Measurements from ENCODE around the gene DOCK6.
A peak's percentile ranks its signal among the peaks of the same experiment; 100 is the strongest.

DOCK6 gene

GRCh38 chr19:11274533-11275086 lies 12.3 kb upstream of the DOCK6 start:
- DNase-seq, result no peak

- DNase-seq, result no peak
These were observed 11.7 kb upstream of the DOCK6 start for GRCh38 chr19:11273989-11274388.

DNA sequence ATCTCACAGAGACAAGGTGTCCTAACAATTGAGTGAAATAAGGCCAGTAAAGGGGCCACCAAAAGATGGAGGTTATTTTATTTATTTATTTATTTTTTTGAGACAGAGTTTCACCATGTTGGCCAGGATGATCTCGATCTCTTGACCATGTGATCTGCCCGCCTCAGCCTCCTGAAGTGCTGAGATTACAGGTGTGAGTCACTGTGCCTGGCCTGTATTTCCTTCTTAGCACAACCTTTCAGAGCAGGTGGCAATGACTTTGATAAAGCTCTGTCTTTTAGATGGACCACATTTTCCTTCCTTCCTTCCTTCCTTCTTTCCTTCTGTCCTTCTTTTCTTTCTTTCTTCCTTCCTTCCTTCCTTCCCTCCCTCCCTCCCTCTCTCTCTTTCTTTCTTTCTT lies 11.0 kb upstream of the DOCK6 start:
- DNase-seq, result no peak

DNA sequence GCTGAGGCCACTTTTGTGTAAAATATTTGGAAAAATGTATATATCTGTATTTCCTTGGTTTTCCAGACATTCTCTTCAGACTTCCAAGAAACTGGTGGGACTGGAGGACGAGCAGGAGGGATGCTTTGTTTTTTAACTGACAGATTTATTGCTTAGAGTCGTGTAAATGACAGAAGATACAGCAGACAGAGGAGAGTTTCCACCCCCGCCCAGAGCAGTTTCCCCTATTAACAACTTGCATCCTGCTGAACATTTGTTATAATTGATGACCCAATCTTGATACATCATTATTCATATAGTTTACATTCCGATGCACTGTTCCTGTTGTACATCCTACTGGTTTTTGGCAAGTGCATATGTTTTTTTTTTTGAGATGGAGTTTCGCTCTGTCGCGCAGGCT lies 7.1 kb upstream of the DOCK6 start:
- DNase-seq, result no peak

GRCh38 chr19:11268783-11269267 lies 6.5 kb upstream of the DOCK6 start:
- DNase-seq, result no peak

DNA sequence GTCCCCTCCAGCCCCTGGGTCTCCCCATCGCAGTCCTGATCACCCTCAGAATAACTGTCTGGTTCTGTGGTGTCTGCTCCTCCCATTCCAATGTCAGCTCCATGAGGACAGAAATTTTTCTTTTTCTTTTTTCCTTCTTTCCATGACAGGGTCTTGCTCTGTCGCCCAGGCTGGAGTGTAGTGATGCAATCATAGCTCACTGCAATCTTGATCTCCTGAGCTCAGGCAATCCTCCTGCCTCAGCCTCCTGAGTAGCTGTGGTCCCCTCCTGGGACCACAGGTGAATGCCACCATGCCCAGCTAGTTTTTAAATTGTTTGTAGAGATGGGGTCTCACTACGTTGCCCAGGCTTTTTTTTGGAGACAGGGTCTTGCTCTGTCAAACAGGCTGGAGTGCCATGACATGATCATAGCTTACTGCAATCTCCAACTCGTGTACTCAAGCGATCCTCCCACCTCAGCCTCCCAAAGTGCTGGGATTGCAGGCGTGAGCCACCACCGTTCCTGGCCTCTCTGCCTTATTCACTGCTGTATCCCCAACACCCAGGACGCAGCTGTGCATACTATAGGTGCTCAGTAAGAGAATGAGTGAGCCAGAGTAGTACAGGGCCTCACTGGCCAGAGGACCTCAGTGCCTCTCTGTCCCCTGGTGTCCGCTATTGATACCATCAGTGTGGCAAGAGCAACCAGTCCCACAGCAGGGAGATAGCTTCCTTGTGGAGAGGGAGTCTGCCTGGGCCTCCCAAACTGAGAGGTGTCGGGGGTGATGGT lies 5.2 kb upstream of the DOCK6 start:
- DNase-seq, result no peak

DNA sequence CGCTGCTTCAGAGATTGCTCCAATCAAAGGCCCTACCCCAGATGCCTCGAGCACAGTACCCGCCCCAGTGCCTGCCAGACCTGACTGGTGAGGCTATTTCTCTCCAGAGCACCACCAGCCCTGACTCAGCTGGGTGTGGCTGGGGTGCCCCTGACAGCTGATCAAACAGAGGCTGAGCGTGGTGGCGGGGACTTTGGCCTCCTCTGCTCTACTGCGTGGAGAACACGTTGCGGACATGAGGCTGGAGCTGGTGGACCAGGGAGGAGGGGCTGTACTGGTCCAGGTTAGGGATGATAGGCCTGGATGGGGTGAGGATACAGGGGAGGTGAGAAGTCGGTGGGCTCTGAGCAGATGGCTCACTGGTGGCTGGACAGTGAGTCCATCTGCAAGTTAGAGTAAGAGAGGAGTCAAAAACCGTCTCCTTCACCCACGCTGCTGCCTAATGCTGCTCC lies 3.5 kb upstream of the DOCK6 start:
- DNase-seq, result peak; percentile 50

DNA sequence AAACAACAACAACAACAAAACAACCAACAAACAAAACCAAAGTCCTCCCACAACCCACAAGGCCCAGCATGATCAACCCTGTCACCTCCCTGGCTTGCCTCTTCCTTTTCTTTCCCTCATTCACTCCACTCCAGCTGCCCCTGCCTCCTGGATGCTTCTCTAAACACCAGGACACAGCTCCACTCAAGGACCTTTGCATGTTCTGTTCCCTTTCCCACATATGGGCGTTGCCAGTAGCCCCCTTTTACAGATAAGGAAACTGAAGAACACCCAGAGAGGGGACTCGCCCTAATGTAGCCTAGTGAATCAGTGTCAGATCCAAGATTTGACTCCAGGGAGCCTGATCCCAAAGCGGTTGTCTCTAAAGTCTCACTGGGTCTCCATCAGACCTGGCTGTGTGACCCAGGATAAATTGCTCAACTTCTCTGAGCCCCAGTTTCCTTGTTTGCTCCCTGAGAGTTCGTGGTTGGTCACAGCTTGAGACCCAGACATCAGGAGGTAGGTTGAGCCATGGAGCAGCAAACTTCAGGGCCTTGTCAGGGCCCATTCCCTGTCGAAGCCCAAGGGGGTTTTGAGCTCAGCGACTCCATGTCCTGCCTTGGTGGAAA lies 3.0 kb upstream of the DOCK6 start:
- no peak for DNase-seq

GRCh38 chr19:11264452-11265176 lies 2.3 kb upstream of the DOCK6 start:
- no peak for DNase-seq

- DNase-seq, result no peak
These were observed 1.4 kb upstream of the DOCK6 start for GRCh38 chr19:11263726-11264125.

GRCh38 chr19:11261431-11261970 lies 823 bp downstream of the DOCK6 start:
- no peak for DNase-seq

- no peak for DNase-seq
These were observed 1.3 kb downstream of the DOCK6 start for GRCh38 chr19:11260996-11261395.

DNA sequence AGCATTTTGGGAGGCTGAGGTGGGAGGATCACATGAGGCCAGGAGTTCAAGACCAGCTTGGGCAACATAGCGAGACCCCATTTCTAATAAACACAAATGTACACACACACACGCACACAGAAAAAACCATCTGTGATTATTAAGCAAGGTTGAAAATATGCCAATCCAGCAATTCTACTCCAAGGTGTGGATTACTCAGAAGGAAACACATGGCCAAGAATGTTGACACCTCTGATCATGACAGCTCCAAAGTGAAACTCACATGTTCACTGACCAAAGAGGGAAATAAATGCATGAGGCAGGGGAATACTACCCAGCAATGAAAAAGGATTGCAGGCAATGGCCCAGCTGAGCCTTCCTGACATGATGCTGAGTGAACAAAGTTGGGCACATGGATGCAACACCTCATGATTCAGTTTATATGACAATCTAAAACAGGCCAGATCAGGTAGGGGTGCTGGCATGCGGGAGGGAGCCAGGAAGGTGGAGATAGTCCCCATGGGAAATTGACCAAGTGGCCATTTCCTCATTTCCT lies 4.4 kb downstream of the DOCK6 start:
- no peak for DNase-seq

- no peak for DNase-seq
These were observed 6.1 kb downstream of the DOCK6 start for GRCh38 chr19:11256189-11256588.

DNA sequence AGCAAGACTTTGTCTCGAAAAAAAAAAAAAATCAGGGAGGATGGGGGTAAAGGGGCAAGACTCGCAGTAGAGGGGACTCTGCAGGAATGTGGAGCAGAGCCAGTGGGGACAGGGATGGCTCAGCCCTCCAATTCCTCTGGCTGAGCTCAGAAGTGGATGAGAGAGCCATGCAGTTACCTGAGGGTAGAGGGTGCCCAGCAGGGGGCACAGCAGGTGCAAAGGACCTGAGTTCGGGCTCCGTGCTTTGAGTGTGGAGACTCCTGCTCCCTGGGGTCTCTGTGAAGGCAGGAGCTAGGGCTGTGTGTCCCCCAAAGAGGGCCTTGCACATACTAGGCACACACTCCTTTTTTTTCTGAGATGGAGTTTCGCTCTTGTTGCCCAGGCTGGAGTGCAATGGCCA lies 7.7 kb downstream of the DOCK6 start:
- DNase-seq, result no peak

DNA sequence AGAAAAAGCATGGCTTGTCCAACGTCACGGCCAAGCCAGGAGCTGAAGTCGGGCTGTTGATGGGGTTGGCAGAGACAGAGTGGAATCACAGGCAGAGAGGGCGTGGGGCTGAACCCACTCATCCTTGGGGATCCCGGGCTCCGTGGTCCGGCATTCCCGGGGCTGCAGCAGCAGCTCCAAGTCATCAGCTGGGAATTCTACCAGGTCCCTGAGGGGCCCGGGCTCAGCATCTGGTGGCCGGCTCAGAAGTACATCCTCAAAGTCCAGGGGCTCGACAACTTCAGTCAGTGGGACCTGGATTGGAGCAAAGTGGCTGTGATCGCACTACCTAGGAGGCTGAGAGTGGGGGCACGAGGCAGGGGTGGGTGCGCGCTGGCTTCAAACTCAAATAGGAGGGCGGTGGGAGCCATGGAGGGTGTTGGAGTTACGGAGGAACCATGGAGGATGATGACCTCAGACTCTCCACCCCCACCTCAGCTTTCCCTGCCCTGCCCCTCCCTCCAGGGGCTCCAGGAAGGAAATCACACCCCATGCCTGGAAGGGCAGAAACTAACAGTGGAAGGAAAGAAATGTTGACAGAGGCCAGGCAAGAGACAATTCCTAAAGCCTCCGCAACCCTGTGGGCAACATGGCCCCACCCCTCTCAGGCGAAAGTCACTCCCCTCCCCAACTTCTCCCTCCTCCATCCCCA lies 9.5 kb downstream of the DOCK6 start:
- no peak for DNase-seq

- no peak for DNase-seq
These were observed 10.5 kb downstream of the DOCK6 start for GRCh38 chr19:11251650-11252314.

DNA sequence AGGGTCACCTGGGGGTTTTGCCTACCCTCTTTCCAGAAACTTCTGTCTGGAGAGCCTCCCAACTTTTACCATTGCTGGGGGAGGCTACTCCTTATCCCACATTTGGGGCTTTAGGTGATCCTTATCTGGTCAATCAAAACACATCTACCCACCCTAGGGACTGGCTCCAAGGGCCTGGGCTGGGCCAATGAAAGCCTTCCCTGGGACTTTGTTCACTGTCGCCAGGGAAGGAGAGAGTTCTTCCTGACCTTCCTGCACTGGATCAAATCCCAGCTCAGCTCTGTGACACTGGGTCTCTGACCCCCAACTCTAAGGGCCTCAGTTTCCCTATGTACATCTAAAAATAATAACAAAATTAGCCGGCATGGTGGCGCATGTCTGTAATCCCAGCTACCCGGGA lies 11.1 kb downstream of the DOCK6 start:
- no peak for DNase-seq

DNA sequence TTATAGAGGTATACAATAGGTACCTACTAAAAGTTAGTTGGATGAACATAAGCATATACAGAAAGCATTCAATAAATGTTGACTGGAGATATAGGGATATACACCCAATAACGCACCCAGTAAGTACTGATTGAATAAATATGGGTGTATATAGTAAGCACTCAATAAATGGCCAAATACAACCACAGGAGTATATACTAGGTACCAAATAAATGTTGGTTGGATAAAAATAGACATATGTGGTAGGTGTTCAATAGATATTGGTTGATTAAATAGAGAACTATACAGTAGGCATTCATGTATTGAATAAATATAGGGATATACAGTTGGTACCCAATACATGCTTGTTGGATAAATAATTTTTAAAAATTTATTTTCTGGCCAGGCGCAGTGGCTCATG lies 13.5 kb downstream of the DOCK6 start:
- no peak for DNase-seq

DNA sequence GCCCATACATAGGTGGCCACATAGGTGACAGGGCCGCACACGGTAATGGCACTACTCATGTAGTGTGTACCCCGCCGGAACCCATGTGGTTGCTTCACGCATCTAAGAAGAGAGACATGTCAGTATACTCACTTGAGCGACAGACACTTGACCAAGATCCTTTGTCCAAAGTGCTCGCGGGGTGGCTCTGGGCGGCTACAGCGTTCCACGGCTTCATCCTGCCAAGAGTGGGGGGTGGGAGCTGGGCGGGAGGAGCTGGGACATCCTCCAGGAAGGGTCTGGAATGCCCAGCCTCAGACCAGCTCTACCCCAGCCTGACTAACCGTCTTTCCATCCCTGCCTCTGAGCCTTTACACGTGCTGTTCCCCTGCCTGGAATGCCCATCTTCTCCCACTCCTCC lies 14.4 kb downstream of the DOCK6 start:
- no peak for DNase-seq

- DNase-seq, result no peak
These were observed 14.9 kb downstream of the DOCK6 start for GRCh38 chr19:11247391-11247790.

- no peak for DNase-seq
These were observed 15.4 kb downstream of the DOCK6 start for GRCh38 chr19:11246941-11247340.

Data from NCI-H774 (cell line).